Right lobe of liver (tissue), 6 donors: Measurements from ENCODE around the gene EIF3L. TPM values are rescaled to one million over a fixed set of nuclear protein-coding genes. Genes with fewer than 3 reads are reported as not detected.

ENCODE experiments used
- ATAC-seq, 4 donors: fragments of 200-7000 bp; cut with Tn5 transposase; one replicate each; pipeline ENCODE4 v1.9.1; 2020; ENCODE audit warnings: mild to moderate bottlenecking in 4 of 4, moderate library complexity in 4 of 4
- DNase-seq, 3 donors: peaks; one replicate each; pipeline ENCODE4 v3.0.0-alpha.2; 2020
- H3K27ac ChIP-seq, 3 donors: fragments of 200-600 bp; one replicate each; pipeline ENCODE4 v1.8.0; 2022
- H3K27me3 ChIP-seq, 2 donors: fragments of 200-600 bp; one replicate each; pipeline ENCODE4 v1.8.0; 2022
- H3K36me3 ChIP-seq, 4 donors: fragments of 200-600 bp; sonication (generic) in 1 of 4; one replicate each; pipeline versions ENCODE4 v1.5.1 to v1.8.0; 2017 to 2022; ENCODE audit warnings: control low read depth in 1 of 4
- H3K4me1 ChIP-seq, 4 donors: fragments of 200-600 bp; sonication (generic) in 1 of 4; one replicate each; pipeline versions ENCODE4 v1.5.1 to v1.8.0; 2017 to 2022; ENCODE audit warnings: control low read depth in 1 of 4
- H3K4me3 ChIP-seq, 3 donors: fragments of 200-600 bp; one replicate each; pipeline ENCODE4 v1.8.0; 2022
- H3K9me3 ChIP-seq, 4 donors: fragments of 200-600 bp; sonication (generic) in 1 of 4; one replicate each; pipeline versions ENCODE4 v1.5.1 to v1.8.0; 2017 to 2022; ENCODE audit warnings: control low read depth in 1 of 4
- CTCF ChIP-seq, 4 donors: fragments of 200-600 bp in 3 of 4; fragments of 450-650 bp in 1 of 4; IDR thresholded peaks; one replicate each; pipeline versions ENCODE4 v1.5.1 to v1.8.0; 2016 to 2022; ENCODE audit warnings: antibody characterized with exemption in 4 of 4, mild to moderate bottlenecking in 2 of 4
- POLR2A ChIP-seq: fragments of 450-650 bp; IDR thresholded peaks from one replicate; pipeline ENCODE4 v1.6.1; 2017; ENCODE audit warnings: antibody characterized with exemption, mild to moderate bottlenecking
- WGBS: methylation state at CpG from one replicate; pipeline ENCODE4 v1.1.6; 2018; ENCODE audit warnings: low coverage, low lambda C conversion rate; ENCODE audit not compliant: insufficient coverage; ENCODE audit errors: missing lambda C conversion rate; 5-methylcytosine and 5-hydroxymethylcytosine counted together
- intact Hi-C, 2 donors: fragments of 100-400 bp; cut with DNase I; formaldehyde crosslinking; loops; one replicate each; pipeline versions ENCODE4 v1.11.2 to v1.14.1; 2022
- total RNA-seq, 6 experiments: library from RNA; depleted of rRNA in 2 of 6; stranded (reverse); fragments of >200 nt in 2 of 6; fragmentation: NEBNext Ultra II Directional in 3 of 6; extraction: Animal tissue kit (Norgen Biotek cat#: 25700) in 3 of 6; gene quantifications; one replicate each; pipeline versions ENCODE4 v1.1.0 to v1.2.4, GENCODE V29; 2016 to 2023
- donor health status: DM: no; HTN: yes; CAD: no.
- donor health status: DM: no; HTN: no; CAD: no.
- donor health status: DM: no; HTN: no; CAD: no.
- donor health status: DM: no; HTN: yes; CAD: no.
- donor health status: DM: no; HTN: yes; CAD: no.

Gene EIF3L
- total RNA-seq, 6 experiments from 2014 or later: 117 to 200 (median 164) TPM

DNA sequence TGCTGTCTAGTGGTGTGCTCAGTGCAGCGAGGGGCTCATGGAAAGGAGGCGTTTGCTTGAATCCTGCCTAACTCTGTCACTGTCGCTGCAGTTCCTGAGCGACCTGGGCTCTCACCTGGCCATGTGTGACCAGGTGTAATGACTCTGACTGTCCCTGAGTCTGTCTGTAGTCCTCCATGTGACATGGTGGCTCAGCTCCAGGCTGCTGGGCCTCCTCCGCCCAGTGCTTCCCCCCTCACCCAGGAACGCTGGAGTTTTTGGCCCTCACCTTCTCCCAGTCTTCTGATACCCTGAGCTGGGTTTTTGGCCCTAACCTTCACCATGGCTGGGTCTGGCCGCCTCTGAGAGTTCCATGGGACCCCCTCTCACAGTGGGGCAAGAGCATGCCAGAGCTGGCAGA is 77.1 kb downstream of the EIF3L start:
- Histone ChIP-seq H3K4me1 (no peaks in the 10 kb centered on the region), H3K4me3 (no peak overlapping the region), H3K27me3 (no peaks in the 10 kb centered on the region), H3K36me3 (peaks cover 0 to 26% (median 5%) of the 10 kb centered on the region in 4 donors), H3K27ac (no peak overlapping the region), H3K9me3 (no peaks in the 10 kb centered on the region)
- intact Hi-C loops: no loop called here
- WGBS: 83% methylated on average over 2 of the region's 7 CpGs
- ATAC-seq: no peak
- no peak for DNase-seq
- TF ChIP-seq CTCF (IDR thresholded peaks at IDR 0.05) (no peak), POLR2A (no peak)

DNA sequence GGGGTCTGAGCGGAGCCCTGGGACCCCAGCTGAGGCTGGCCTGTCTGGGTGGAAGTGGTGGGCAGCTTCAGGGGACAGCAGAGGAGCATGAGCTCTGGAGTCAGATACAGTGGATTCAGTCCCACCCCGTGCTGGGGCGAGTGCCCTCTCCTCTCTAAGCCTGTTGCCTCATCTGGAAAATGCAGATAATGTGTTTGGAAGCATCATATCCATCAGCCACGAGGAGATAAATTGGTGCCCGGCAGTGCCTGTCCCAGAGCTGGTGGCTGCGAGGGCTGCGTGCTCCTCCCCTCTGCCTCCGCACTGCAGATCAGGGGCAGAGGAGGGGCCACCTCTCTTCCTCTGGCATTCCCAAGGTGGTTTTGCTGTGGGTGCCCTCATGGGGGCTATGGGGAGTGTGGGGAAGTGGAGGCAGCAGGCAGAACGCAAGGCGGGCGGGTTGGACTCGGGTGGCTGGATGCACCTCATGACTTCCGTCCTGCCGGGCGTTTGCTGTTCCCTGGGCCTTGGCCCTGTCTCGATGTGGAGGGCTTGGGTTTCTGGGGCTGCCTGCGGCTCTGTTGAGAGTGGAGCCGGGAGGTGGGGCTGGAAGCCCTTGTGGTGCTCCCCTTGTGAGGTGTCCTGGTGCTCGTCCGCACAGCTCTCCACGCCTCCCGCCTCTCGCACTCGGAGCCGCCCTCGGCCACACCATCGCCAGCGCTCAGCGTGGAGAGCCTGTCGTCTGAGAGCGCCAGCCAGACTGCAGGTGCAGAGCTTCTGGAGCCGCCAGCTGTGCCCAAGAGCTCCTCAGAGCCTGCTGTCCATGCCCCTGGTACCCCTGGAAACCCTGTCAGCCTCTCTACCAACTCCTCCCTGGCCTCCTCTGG is 77.8 kb downstream of the EIF3L start:
- Histone ChIP-seq H3K9me3 (no peaks in the 10 kb centered on the region), H3K27ac (no peak overlapping the region), H3K4me3 (no peak overlapping the region), H3K27me3 (no peaks in the 10 kb centered on the region), H3K36me3 (peaks cover 0 to 24% (median 5%) of the 10 kb centered on the region in 4 donors), H3K4me1 (no peaks in the 10 kb centered on the region)
- DNase-seq: no peak
- ATAC-seq: no peak
- TF ChIP-seq POLR2A: no peak
- no peak for TF ChIP-seq CTCF (IDR thresholded peaks at IDR 0.05)
- intact Hi-C loops: no loop called here
- WGBS: 72% methylated on average over 4 of the region's 32 CpGs

- no peak overlapping the region for H3K27ac ChIP-seq
- no peaks in the 10 kb centered on the region for H3K27me3 ChIP-seq
- no peak for DNase-seq
- ATAC-seq: no peak
- no peak for TF ChIP-seq POLR2A
- no peak for TF ChIP-seq CTCF (IDR thresholded peaks at IDR 0.05)
- H3K4me1 ChIP-seq: no peaks in the 10 kb centered on the region
- 100% methylated on average over 1 of the region's 5 CpGs for whole genome bisulfite sequencing
- intact Hi-C loops: no loop called here
- peaks cover 0 to 24% (median 5%) of the 10 kb centered on the region in 4 donors for H3K36me3 ChIP-seq
- no peaks in the 10 kb centered on the region for H3K9me3 ChIP-seq
- H3K4me3 ChIP-seq: no peak overlapping the region
Measured at GRCh38 chr22:37927637-37927936, 78.4 kb downstream of the EIF3L start.

DNA sequence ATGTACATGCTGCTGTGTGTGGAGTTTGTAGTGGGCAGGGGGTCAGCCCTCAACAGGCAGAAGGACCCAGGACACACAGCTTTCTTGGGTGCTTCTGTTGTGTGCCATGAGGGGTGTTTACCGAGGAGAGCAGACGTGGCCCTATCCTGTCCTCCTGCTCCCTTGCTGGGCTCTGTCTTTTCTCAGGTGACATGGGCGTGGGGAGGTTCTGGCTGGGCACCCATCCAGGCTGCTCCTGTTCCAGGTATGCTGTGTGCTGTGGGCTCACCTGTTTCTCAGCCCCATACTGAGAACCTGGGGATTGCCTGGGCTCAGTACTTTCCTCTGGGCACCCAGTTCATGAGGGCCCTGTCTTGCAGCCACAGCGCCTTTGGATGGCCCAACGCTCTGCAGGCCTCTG is 80.2 kb downstream of the EIF3L start:
- no peaks in the 10 kb centered on the region for H3K9me3 ChIP-seq
- no peak overlapping the region for H3K4me3 ChIP-seq
- TF ChIP-seq POLR2A (no peak), CTCF (IDR thresholded peaks at IDR 0.05) (no peak)
- no peak overlapping the region for H3K27ac ChIP-seq
- peaks cover 0 to 24% (median 5%) of the 10 kb centered on the region in 4 donors for H3K36me3 ChIP-seq
- DNase-seq: no peak
- intact Hi-C loops: no loop called here
- ATAC-seq: no peak
- WGBS: no CpG with 5 or more reads among the region's 5 CpGs
- H3K27me3 ChIP-seq: no peaks in the 10 kb centered on the region
- H3K4me1 ChIP-seq: peaks cover 0 to 11% (median 2%) of the 10 kb centered on the region in 4 donors
